Smooth muscle cell (in vitro differentiated cells): ENCODE data around the gene KCNE3. TPM values are rescaled to one million over a fixed set of nuclear protein-coding genes. Genes with fewer than 3 reads are reported as not detected.

ENCODE experiments used
- DNase-seq: peaks from one replicate; lab custom pipeline; 2025; ENCODE audit not compliant: unreplicated experiment; lab: John Stamatoyannopoulos, UW
- H2AFZ ChIP-seq: fragments of 200-600 bp; sonication (generic); 2 replicates; pipeline ENCODE4 v1.6.0; 2016; ENCODE audit warnings: antibody characterized with exemption, low read depth, mild to moderate bottlenecking
- H3F3A ChIP-seq: fragments of 200-600 bp; sonication (generic); 2 replicates; pipeline ENCODE4 v1.6.0; 2017; ENCODE audit warnings: antibody characterized with exemption, low read depth
- H3K27ac ChIP-seq: fragments of 200-600 bp; sonication (generic); 2 replicates; pipeline ENCODE4 v1.5.1; 2016; ENCODE audit warnings: low read depth, mild to moderate bottlenecking
- H3K27me3 ChIP-seq: fragments of 200-600 bp; sonication (generic); 2 replicates; pipeline ENCODE4 v1.6.1; 2016; ENCODE audit warnings: low read depth, mild to moderate bottlenecking
- H3K36me3 ChIP-seq: fragments of 200-600 bp; sonication (generic); 2 replicates; pipeline ENCODE4 v1.5.1; 2016; ENCODE audit warnings: low read depth
- H3K4me1 ChIP-seq: fragments of 200-600 bp; sonication (generic); 2 replicates; pipeline ENCODE4 v1.5.1; 2016; ENCODE audit warnings: low read depth
- H3K4me2 ChIP-seq: fragments of 200-600 bp; sonication (generic); 2 replicates; pipeline ENCODE4 v1.6.0; 2016; ENCODE audit warnings: mild to moderate bottlenecking
- H3K4me3 ChIP-seq: fragments of 200-600 bp; sonication (generic); 2 replicates; pipeline ENCODE4 v1.5.1; 2016; ENCODE audit warnings: mild to moderate bottlenecking
- H3K79me2 ChIP-seq: fragments of 200-600 bp; sonication (generic); 2 replicates; pipeline ENCODE4 v1.6.0; 2016; ENCODE audit warnings: low read depth, mild to moderate bottlenecking
- H3K9ac ChIP-seq: fragments of 200-600 bp; sonication (generic); 2 replicates; pipeline ENCODE4 v1.6.0; 2016; ENCODE audit warnings: low read depth
- H3K9me3 ChIP-seq: fragments of 200-600 bp; sonication (generic); replicated peaks from 2 replicates; pipeline ENCODE4 v1.5.1; 2016; ENCODE audit warnings: low read depth
- H4K20me1 ChIP-seq: fragments of 200-600 bp; sonication (generic); 2 replicates; pipeline ENCODE4 v1.6.0; 2016; ENCODE audit warnings: low read depth
- CTCF ChIP-seq: fragments of 200-600 bp; sonication (generic); IDR thresholded peaks from 2 replicates; pipeline ENCODE4 v1.5.1; 2017; ENCODE audit warnings: borderline replicate concordance, mild to moderate bottlenecking, antibody characterized with exemption; ENCODE audit not compliant: insufficient read depth, poor library complexity, severe bottlenecking
- WGBS: methylation state at CpG from one replicate; pipeline ENCODE4 v1.1.7; 2016; ENCODE audit warnings: low lambda C conversion rate; 5-methylcytosine and 5-hydroxymethylcytosine counted together
- polyA plus RNA-seq: library from polyadenylated mRNA; unstranded; fragments of >200 nt; fragmentation: Nextera tagmentation; extraction: Ambion mirVana; gene quantifications from 2 replicates; pipeline ENCODE4 v1.2.1, GENCODE V29; 2016
- small RNA-seq: library from RNA; depleted of rRNA; stranded (forward); fragments of <200 nt; gene quantifications from one replicate; pipeline ENCODE3, GENCODE V24; 2014
- total RNA-seq: library from RNA; depleted of rRNA; stranded (reverse); fragments of >200 nt; gene quantifications from 2 replicates; pipeline ENCODE4 v1.2.3, GENCODE V29; 2014

KCNE3 gene
- total and polyA plus RNA-seq, 2 experiments from 2014 or later, result 3.9 to 5.1 TPM

GRCh38 chr11:74409633-74410032 lies 57.7 kb downstream of the KCNE3 start:
- Histone ChIP-seq H3K27ac (no peak overlapping the region), H4K20me1 (no peaks in the 10 kb centered on the region), H3K79me2 (no peaks in the 10 kb centered on the region), H3K4me2 (no peak overlapping the region), H3K4me1 (peaks cover 6% of the 10 kb centered on the region), H3K9ac (no peak overlapping the region), H3K9me3 (no peaks in the 10 kb centered on the region), H2AFZ (no peak overlapping the region), H3K4me3 (no peak overlapping the region), H3F3A (no peaks in the 10 kb centered on the region), H3K36me3 (no peaks in the 10 kb centered on the region), H3K27me3 (no peaks in the 10 kb centered on the region)
- no peak for DNase-seq
- 97% methylated on average over 2 of the region's 2 CpGs for WGBS
- no peak for TF ChIP-seq CTCF

Small RNAs within 50 kb of the gene (small RNA-seq; reads per million reads assigned to genes)
- not detected for gene CYCSP27

Other genes starting within 250 kb of the KCNE3 start
- 6.9 and 13.5 TPM in 2 replicates for gene P4HA3, start 155.9 kb downstream of the KCNE3 start, total RNA-seq
- gene P4HA3, start 155.9 kb downstream of the KCNE3 start, polyA plus RNA-seq, result 11.8 and 18.9 TPM in 2 replicates
- 17.3 and 17.5 TPM in 2 replicates for gene PGM2L1, start 69.1 kb downstream of the KCNE3 start, total RNA-seq
- gene PGM2L1, start 69.1 kb downstream of the KCNE3 start, polyA plus RNA-seq, result 6.5 and 6.7 TPM in 2 replicates
- 4.0 and 6.5 TPM in 2 replicates for gene LIPT2, start 26.2 kb upstream of the KCNE3 start, total RNA-seq
- 9.7 and 10.2 TPM in 2 replicates for gene LIPT2, start 26.2 kb upstream of the KCNE3 start, polyA plus RNA-seq
- gene POLD3, start 125.0 kb upstream of the KCNE3 start, total RNA-seq, result 20.4 and 21.0 TPM in 2 replicates
- 17.2 and 33.9 TPM in 2 replicates for gene POLD3, start 125.0 kb upstream of the KCNE3 start, polyA plus RNA-seq